CD4-positive, alpha-beta T cell (primary cell): Measurements from ENCODE around the gene TECPR2. TPM values are rescaled to one million over a fixed set of nuclear protein-coding genes. Genes with fewer than 3 reads are reported as not detected.
A peak's percentile ranks its signal among the peaks of the same experiment; 100 is the strongest.

Experiments
- ATAC-seq: fragments of 200-7000 bp; cut with Tn5 transposase; one replicate; pipeline ENCODE4 v1.10.0; 2022; ENCODE audit warnings: mild to moderate bottlenecking; ENCODE audit not compliant: poor library complexity
- CTCF ChIA-PET: fragments of 350-600 bp; sonication (Branson Sonifier 250); formaldehyde crosslinking; loops from one replicate; lab custom pipeline; 2021; ENCODE audit warnings: antibody characterized with exemption, inconsistent platforms; lab: Charles Lee
- POLR2A ChIA-PET: fragments of 350-600 bp; sonication (Branson Sonifier 250); formaldehyde crosslinking; loops from one replicate; lab custom pipeline; 2021; ENCODE audit warnings: antibody characterized with exemption, inconsistent platforms; lab: Charles Lee
- DNase-seq, 14 experiments: peaks; one replicate each; pipeline ENCODE4 v3.0.0-alpha.2; 2013 to 2020; ENCODE audit warnings: mixed read lengths in 2 of 14
- H3K27ac ChIP-seq, 2 donors: one replicate each; pipeline versions ENCODE4 v1.5.1 to v1.7.0; 2013; ENCODE audit warnings: low read length in 2 of 2, low read depth in 1 of 2, mild to moderate bottlenecking in 1 of 2
- H3K27me3 ChIP-seq, 2 experiments: 1 replicate in 1 of 2; 2 replicates in 1 of 2; pipeline versions ENCODE4 v1.6.1 to v1.7.0; 2013; ENCODE audit warnings: low read length in 2 of 2, control low read depth in 1 of 2, mild to moderate bottlenecking in 1 of 2, moderate library complexity in 1 of 2; ENCODE audit not compliant: insufficient read depth in 2 of 2, control insufficient read depth in 1 of 2
- H3K36me3 ChIP-seq: one replicate; pipeline ENCODE4 v1.6.1; 2013; ENCODE audit warnings: low read length, control low read depth; ENCODE audit not compliant: insufficient read depth
- H3K4me1 ChIP-seq: one replicate; pipeline ENCODE4 v1.6.1; 2013; ENCODE audit warnings: low read length, control low read depth; ENCODE audit not compliant: insufficient read depth
- H3K4me3 ChIP-seq: one replicate; pipeline ENCODE4 v1.5.1; 2013; ENCODE audit warnings: mild to moderate bottlenecking, low read length, moderate library complexity
- H3K9me3 ChIP-seq, 2 experiments: 1 replicate in 1 of 2; 2 replicates in 1 of 2; pipeline versions ENCODE4 v1.6.1 to v1.7.0; 2013; ENCODE audit warnings: low read length in 2 of 2, mild to moderate bottlenecking in 2 of 2, control low read depth in 1 of 2, moderate library complexity in 1 of 2; ENCODE audit not compliant: control insufficient read depth in 1 of 2, insufficient read depth in 1 of 2
- H3K27ac Mint-ChIP-seq: one replicate; pipeline ENCODE4 v1.8.0; 2020; ENCODE audit warnings: mixed read lengths
- H3K27me3 Mint-ChIP-seq: one replicate; pipeline ENCODE4 v1.8.0; 2021; ENCODE audit warnings: mixed read lengths
- H3K36me3 Mint-ChIP-seq: one replicate; pipeline ENCODE4 v1.8.0; 2021; ENCODE audit warnings: low read depth, mixed read lengths
- H3K4me1 Mint-ChIP-seq: one replicate; pipeline ENCODE4 v1.8.0; 2021; ENCODE audit warnings: low read depth, mixed read lengths
- H3K4me3 Mint-ChIP-seq: one replicate; pipeline ENCODE4 v1.8.0; 2020; ENCODE audit warnings: mild to moderate bottlenecking, mixed read lengths
- H3K9me3 Mint-ChIP-seq: one replicate; pipeline ENCODE4 v1.8.0; 2020; ENCODE audit warnings: mixed read lengths
- intact Hi-C, 2 experiments: fragments of 100-400 bp; cut with DNase I in 1 of 2; cut with micrococcal nuclease in 1 of 2; formaldehyde crosslinking; loops; one replicate each; pipeline versions ENCODE4 v1.15.1 to v1.9.0; 2023 to 2025; cut with DNase I, micrococcal nuclease
- total RNA-seq, 174 experiments: library from RNA in 2 of 174; stranded (reverse) in 2 of 174; gene quantifications; one replicate each; pipeline ENCODE4 v1.2.3 and lab custom pipeline; 2021 to 2026
- TF ChIP-seq, protein P1 (sequence below): fragments of 200-600 bp; IDR thresholded peaks from one replicate; pipeline ENCODE4 v1.8.0; 2022; ENCODE audit warnings: antibody characterized with exemption, mild to moderate bottlenecking

TECPR2 gene
- total RNA-seq, 2 experiments from 2014 or later: 5.0 to 5.4 TPM

DNA sequence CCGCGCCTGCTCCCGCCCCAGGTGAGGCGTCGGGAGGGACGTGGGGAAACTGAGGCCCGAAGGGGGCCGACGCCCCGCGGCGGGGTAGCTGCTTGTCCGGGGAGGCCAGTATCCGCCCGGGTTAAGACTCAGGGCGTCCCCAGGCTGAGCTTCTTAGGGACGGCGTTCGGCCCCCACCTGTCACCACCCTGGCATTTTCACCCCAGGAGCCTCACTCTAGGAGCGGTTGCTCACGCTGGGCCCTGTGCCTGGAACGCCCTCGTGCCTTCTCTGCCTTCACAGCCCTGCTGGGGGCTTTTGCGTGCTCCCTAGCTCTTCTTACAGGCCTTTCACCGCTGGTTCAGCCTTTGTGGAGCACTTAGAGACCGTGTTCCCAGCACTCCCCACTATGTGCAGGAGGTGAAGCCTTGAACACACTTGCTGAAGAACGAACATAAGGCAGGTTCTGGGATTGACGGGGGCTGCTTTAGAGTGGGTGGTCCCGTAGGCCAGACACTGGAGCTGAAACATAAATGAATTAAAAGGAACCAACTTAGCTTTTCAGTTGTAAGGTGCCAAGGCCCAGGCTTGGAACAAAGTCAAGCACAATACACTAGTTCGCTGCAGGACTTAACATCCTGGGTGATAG lies 42.6 kb upstream of the TECPR2 start:
- H3K4me1 Mint-ChIP-seq: peaks cover 47% of the 10 kb centered on the region
- peaks cover 11% of the 10 kb centered on the region for H3K27me3 Mint-ChIP-seq
- intact Hi-C loops: loop anchor here in 1 of 2 experiments (5.0 kb wide), 1 partner anchor 272 kb away; the partner anchor contains the start of gene RCOR1
- H3K36me3 ChIP-seq: no peaks in the 10 kb centered on the region
- peak overlapping the region; percentile 96 for H3K4me3 Mint-ChIP-seq
- H3K9me3 ChIP-seq: no peaks in the 10 kb centered on the region
- ATAC-seq: peak; percentile 33
- H3K36me3 Mint-ChIP-seq: peaks cover 29% of the 10 kb centered on the region
- H3K27me3 ChIP-seq: no peaks in the 10 kb centered on the region
- ChIA-PET CTCF (interaction anchor here (1.4 kb wide), 1 partner anchor 613 kb away, joined by 5 read pairs; no protein-coding TSS in a partner anchor), POLR2A (interaction anchor here (0.7 to 3.3 kb wide), 6 partner anchors 11 to 231 kb away, joined by 3 to 17 read pairs (median 3); partner anchors contain the start of genes CINP, MOK and TECPR2)
- peak overlapping the region; percentile 72 to 76 for H3K27ac ChIP-seq
- peak overlapping the region; percentile 100 for H3K27ac Mint-ChIP-seq
- peak in 13 of 14 experiments; percentile 20 to 80 (median 35) for DNase-seq
- peaks cover 50% of the 10 kb centered on the region for H3K4me1 ChIP-seq
- H3K4me3 ChIP-seq: peak overlapping the region; percentile 77
- no peaks in the 10 kb centered on the region for H3K9me3 Mint-ChIP-seq
- TF ChIP-seq, protein P1, sequence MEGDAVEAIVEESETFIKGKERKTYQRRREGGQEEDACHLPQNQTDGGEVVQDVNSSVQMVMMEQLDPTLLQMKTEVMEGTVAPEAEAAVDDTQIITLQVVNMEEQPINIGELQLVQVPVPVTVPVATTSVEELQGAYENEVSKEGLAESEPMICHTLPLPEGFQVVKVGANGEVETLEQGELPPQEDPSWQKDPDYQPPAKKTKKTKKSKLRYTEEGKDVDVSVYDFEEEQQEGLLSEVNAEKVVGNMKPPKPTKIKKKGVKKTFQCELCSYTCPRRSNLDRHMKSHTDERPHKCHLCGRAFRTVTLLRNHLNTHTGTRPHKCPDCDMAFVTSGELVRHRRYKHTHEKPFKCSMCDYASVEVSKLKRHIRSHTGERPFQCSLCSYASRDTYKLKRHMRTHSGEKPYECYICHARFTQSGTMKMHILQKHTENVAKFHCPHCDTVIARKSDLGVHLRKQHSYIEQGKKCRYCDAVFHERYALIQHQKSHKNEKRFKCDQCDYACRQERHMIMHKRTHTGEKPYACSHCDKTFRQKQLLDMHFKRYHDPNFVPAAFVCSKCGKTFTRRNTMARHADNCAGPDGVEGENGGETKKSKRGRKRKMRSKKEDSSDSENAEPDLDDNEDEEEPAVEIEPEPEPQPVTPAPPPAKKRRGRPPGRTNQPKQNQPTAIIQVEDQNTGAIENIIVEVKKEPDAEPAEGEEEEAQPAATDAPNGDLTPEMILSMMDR: no peak

DNA sequence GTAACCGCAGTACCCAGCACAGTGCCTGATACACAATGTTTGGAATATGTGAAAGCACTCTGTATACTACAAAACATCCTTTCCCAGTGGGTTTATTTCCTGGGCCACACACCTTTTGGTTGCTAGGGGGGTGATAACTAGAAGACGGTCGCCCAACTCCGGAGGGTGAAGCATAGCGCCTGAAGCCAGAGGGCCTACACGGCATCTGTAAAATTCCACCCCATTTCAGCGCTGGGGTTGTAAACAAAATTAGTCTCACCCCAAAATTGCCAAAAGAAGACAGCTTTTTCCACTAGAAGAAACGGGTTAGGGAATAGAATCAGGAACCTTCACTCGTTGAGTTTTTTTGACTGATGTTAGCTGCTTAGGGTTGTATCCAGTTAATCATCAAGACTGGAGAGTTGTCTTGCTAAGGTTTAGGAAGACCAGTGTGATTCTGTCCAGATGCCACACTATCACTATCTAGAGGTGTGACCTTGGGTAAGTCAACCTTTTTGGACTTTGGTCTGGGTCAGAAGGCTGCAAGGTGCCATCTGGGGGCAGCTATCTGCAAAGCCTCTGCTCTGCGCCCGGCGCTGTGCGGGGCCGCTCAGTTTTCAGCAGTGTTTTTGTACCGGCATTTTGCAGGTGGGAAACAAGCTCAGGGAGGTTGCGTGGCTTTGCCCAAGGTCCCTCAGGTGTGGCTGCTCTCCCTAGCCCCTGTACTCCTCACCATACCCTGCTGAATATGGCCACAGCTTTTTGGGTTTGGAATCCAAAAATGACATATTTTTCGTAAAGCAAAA lies 41.9 kb upstream of the TECPR2 start:
- Mint-ChIP-seq H3K4me1 (peaks cover 47% of the 10 kb centered on the region), H3K4me3 (peak overlapping the region; percentile 96), H3K9me3 (no peaks in the 10 kb centered on the region), H3K36me3 (peaks cover 33% of the 10 kb centered on the region), H3K27me3 (peaks cover 11% of the 10 kb centered on the region), H3K27ac (peak overlapping the region; percentile 100)
- Histone ChIP-seq H3K36me3 (no peaks in the 10 kb centered on the region), H3K4me1 (peaks cover 49% of the 10 kb centered on the region), H3K27ac (peak overlapping the region; percentile 72 to 76), H3K27me3 (no peaks in the 10 kb centered on the region), H3K4me3 (peak overlapping the region; percentile 77), H3K9me3 (no peaks in the 10 kb centered on the region)
- intact Hi-C loops: loop anchor here in 1 of 2 experiments (5.0 kb wide), 1 partner anchor 271 kb away; the partner anchor contains the start of gene RCOR1
- DNase-seq: no peak
- POLR2A ChIA-PET: interaction anchor here (0.7 to 3.3 kb wide), 4 partner anchors 11 to 231 kb away, joined by 3 to 17 read pairs (median 6); partner anchors contain the start of genes CINP, MOK and TECPR2
- TF ChIP-seq, protein P1: no peak
- ATAC-seq: no peak
- CTCF ChIA-PET: interaction anchor here (1.1 to 1.4 kb wide), 2 partner anchors 26 to 613 kb away, joined by 3 to 5 read pairs; no protein-coding TSS in a partner anchor
